Measurements from ENCODE around the gene CDH23. TPM values are rescaled to one million over a fixed set of nuclear protein-coding genes. Genes with fewer than 3 reads are reported as not detected.

Gene CDH23
- polyA plus RNA-seq, 2 of the 4 experiments (the other 2 are of a cell fraction) = 1.1 to 2.3 TPM

DNA sequence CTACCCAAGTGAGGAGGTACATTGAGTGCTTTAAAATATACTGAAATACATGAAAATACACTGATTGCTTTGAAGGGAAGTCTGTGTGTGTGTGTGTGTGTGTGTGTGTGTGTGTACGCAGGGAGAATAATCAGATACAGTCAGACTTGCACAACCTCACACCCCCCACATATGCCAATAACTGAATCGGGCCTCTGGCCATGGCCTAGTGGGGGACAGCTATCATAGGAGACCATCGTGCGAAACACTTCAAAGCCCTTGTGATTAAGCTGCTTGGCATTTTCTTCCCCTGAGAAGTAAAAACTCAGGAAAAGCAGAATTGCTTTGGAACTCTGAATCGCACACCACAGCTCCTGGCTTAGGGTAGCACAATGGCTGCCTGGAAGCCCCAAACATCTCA, 187.7 kb downstream of the CDH23 start:
- TF ChIP-seq FOXS1 (CRISPR knock-in tag; IDR thresholded peaks at IDR 0.05) (no peak), PHF8 (IDR thresholded peaks at IDR 0.05; ENCODE audit: borderline replicate concordance, low read depth) (no peak), EHMT2 (IDR thresholded peaks at IDR 0.05; ENCODE audit: low read depth) (no peak), RFX5 (IDR thresholded peaks at IDR 0.05) (no peak), KDM5A (IDR thresholded peaks at IDR 0.05) (no peak), HOXB13 (CRISPR knock-in tag; IDR thresholded peaks at IDR 0.05; ENCODE audit: low read depth) (no peak), CEBPB (IDR thresholded peaks at IDR 0.05) (no peak), SREBF2 (IDR thresholded peaks at IDR 0.05) (no peak), RARB (CRISPR knock-in tag; IDR thresholded peaks at IDR 0.05) (no peak), CBX2 (IDR thresholded peaks at IDR 0.05; ENCODE audit: borderline replicate concordance, low read depth) (no peak), RAD21 (conservative IDR thresholded peaks at IDR 0.05 in 1 of 2, IDR thresholded peaks at IDR 0.05 in 1 of 2) (no peak)
- TF ChIP-seq, protein P1, sequence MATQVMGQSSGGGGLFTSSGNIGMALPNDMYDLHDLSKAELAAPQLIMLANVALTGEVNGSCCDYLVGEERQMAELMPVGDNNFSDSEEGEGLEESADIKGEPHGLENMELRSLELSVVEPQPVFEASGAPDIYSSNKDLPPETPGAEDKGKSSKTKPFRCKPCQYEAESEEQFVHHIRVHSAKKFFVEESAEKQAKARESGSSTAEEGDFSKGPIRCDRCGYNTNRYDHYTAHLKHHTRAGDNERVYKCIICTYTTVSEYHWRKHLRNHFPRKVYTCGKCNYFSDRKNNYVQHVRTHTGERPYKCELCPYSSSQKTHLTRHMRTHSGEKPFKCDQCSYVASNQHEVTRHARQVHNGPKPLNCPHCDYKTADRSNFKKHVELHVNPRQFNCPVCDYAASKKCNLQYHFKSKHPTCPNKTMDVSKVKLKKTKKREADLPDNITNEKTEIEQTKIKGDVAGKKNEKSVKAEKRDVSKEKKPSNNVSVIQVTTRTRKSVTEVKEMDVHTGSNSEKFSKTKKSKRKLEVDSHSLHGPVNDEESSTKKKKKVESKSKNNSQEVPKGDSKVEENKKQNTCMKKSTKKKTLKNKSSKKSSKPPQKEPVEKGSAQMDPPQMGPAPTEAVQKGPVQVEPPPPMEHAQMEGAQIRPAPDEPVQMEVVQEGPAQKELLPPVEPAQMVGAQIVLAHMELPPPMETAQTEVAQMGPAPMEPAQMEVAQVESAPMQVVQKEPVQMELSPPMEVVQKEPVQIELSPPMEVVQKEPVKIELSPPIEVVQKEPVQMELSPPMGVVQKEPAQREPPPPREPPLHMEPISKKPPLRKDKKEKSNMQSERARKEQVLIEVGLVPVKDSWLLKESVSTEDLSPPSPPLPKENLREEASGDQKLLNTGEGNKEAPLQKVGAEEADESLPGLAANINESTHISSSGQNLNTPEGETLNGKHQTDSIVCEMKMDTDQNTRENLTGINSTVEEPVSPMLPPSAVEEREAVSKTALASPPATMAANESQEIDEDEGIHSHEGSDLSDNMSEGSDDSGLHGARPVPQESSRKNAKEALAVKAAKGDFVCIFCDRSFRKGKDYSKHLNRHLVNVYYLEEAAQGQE (IDR thresholded peaks at IDR 0.05) = no peak
- TF ChIP-seq, protein P2, sequence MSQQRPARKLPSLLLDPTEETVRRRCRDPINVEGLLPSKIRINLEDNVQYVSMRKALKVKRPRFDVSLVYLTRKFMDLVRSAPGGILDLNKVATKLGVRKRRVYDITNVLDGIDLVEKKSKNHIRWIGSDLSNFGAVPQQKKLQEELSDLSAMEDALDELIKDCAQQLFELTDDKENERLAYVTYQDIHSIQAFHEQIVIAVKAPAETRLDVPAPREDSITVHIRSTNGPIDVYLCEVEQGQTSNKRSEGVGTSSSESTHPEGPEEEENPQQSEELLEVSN (IDR thresholded peaks at IDR 0.05; ENCODE audit: borderline replicate concordance, low read depth) = no peak
- TF ChIP-seq, protein P3, sequence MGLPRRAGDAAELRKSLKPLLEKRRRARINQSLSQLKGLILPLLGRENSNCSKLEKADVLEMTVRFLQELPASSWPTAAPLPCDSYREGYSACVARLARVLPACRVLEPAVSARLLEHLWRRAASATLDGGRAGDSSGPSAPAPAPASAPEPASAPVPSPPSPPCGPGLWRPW (IDR thresholded peaks at IDR 0.05) = no peak
- no peak for DNase-seq (ENCODE audit: low read depth in 1 of 2, low spot score in 1 of 2)
- H3K4me2 ChIP-seq = no peak overlapping the region
- CTCF ChIA-PET = interaction anchor here (0.9 to 8.7 kb wide), 5 partner anchors 15 to 271 kb away, joined by 3 to 57 read pairs (median 3); no protein-coding TSS in a partner anchor
- 56% methylated on average over 5 of the region's 5 CpGs for WGBS (ENCODE audit: missing lambda C conversion rate)
- H3K4me3 ChIP-seq = no peak overlapping the region
- no peak for FAIRE-seq
- ATAC-seq = no peak
- H3K4me1 ChIP-seq = no peaks in the 10 kb centered on the region
- POLR2A ChIA-PET = no interaction called here
- H3K27ac ChIP-seq = no peak overlapping the region
- H3K9me3 ChIP-seq = no peaks in the 10 kb centered on the region

DNA sequence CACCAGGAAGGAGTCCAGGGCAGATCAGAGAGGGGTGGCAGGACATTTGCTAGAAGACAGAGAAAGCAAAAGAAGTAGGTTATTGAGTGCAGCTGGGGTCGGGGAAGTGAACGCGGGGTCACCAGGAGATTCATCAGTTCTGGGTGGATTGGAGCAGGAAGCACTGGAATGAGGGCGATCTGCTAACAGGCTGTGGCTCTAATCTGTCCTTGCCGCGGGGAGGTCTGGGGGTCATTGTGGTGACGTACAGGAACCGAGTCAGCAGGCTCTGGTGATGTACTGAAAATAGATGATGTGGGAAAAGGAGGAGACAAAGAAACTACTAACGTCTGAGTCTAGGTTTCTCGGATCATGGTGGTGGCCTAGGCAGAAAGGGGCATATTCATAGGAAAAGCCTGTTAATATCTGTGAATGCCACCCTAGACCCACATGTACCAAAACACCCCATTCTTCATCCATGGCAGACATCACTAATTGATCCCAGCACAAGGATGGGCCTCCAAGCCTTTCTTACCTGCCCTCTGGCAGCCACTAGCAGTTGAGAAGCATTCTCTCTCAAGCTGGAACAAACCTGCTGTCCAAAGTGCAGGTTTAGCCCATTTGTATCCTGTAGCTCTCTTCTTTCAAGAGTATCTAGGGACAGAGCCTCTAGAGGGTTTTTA, 188.3 kb downstream of the CDH23 start:
- Histone ChIP-seq H3K4me3 (no peak overlapping the region), H3K4me2 (no peak overlapping the region), H3K9me3 (no peaks in the 10 kb centered on the region), H3K27ac (no peak overlapping the region), H3K4me1 (no peaks in the 10 kb centered on the region)
- 71% methylated on average over 10 of the region's 10 CpGs for WGBS (ENCODE audit: missing lambda C conversion rate)
- FAIRE-seq = no peak
- DNase-seq (ENCODE audit: low read depth in 1 of 2, low spot score in 1 of 2) = no peak
- ATAC-seq = no peak; a peak in 1 of 6 replicates
- CTCF ChIA-PET = interaction anchor here (0.9 to 8.7 kb wide), 4 partner anchors 16 to 271 kb away, joined by 3 to 57 read pairs (median 4); no protein-coding TSS in a partner anchor
- POLR2A ChIA-PET = interaction anchor here (0.6 kb wide), 1 partner anchor 19 kb away, joined by 3 read pairs; no protein-coding TSS in a partner anchor
- TF ChIP-seq RCOR1 (IDR thresholded peaks at IDR 0.05; ENCODE audit: low read depth, low read length) = no peak
- no peak for TF ChIP-seq EHF (CRISPR knock-in tag; IDR thresholded peaks at IDR 0.05)
- TF ChIP-seq, protein P3 (IDR thresholded peaks at IDR 0.05) = no peak
- TF ChIP-seq TFCP2L1 (CRISPR knock-in tag; IDR thresholded peaks at IDR 0.05) = no peak
- no peak for TF ChIP-seq POLR2AphosphoS2 (conservative IDR thresholded peaks at IDR 0.05; ENCODE audit: low read length)
- TF ChIP-seq RFX5 (IDR thresholded peaks at IDR 0.05) = no peak
- TF ChIP-seq, protein P2 (IDR thresholded peaks at IDR 0.05; ENCODE audit: borderline replicate concordance, low read depth) = no peak
- TF ChIP-seq FOSB (CRISPR knock-in tag; IDR thresholded peaks at IDR 0.05) = no peak
- TF ChIP-seq CBX2 (IDR thresholded peaks at IDR 0.05; ENCODE audit: borderline replicate concordance, low read depth) = no peak
- TF ChIP-seq, protein P4, sequence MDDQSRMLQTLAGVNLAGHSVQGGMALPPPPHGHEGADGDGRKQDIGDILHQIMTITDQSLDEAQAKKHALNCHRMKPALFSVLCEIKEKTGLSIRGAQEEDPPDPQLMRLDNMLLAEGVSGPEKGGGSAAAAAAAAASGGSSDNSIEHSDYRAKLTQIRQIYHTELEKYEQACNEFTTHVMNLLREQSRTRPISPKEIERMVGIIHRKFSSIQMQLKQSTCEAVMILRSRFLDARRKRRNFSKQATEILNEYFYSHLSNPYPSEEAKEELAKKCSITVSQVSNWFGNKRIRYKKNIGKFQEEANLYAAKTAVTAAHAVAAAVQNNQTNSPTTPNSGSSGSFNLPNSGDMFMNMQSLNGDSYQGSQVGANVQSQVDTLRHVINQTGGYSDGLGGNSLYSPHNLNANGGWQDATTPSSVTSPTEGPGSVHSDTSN (IDR thresholded peaks at IDR 0.05) = no peak
- no peak for TF ChIP-seq ZSCAN20 (CRISPR knock-in tag; IDR thresholded peaks at IDR 0.05)
- TF ChIP-seq RNF2 (IDR thresholded peaks at IDR 0.05; ENCODE audit: borderline replicate concordance, low read depth) = no peak
- TF ChIP-seq ZFP36 (IDR thresholded peaks at IDR 0.05; ENCODE audit: borderline replicate concordance, partially characterized antibody) = no peak
- TF ChIP-seq, protein P5, sequence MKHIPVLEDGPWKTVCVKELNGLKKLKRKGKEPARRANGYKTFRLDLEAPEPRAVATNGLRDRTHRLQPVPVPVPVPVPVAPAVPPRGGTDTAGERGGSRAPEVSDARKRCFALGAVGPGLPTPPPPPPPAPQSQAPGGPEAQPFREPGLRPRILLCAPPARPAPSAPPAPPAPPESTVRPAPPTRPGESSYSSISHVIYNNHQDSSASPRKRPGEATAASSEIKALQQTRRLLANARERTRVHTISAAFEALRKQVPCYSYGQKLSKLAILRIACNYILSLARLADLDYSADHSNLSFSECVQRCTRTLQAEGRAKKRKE (CRISPR knock-in tag; IDR thresholded peaks at IDR 0.05; ENCODE audit: low read depth) = no peak
- no peak for TF ChIP-seq CHD4 (IDR thresholded peaks at IDR 0.05; ENCODE audit: borderline replicate concordance)
- no peak for TF ChIP-seq ZNF302 (CRISPR knock-in tag; IDR thresholded peaks at IDR 0.05)
- TF ChIP-seq KDM5A (IDR thresholded peaks at IDR 0.05) = no peak
- no peak for TF ChIP-seq NFE2L2 (conservative IDR thresholded peaks at IDR 0.05; ENCODE audit: low read length)
- TF ChIP-seq HEYL (CRISPR knock-in tag; IDR thresholded peaks at IDR 0.05) = no peak

Measured in A549 (cell line).